RWPE2 (cell line): ENCODE measurements around the gene WDR43.
A peak's percentile ranks its signal among the peaks of the same experiment; 100 is the strongest.

Source experiments
- ATAC-seq: fragments of 200-7000 bp; cut with Tn5 transposase; 3 replicates; pipeline ENCODE4 v1.9.1; 2021; ENCODE audit warnings: low read depth
- DNase-seq: peaks from one replicate; pipeline ENCODE4 v3.0.0-alpha.2; 2020; ENCODE audit warnings: low spot score
- H3K27ac ChIP-seq: fragments of 450-650 bp; 2 replicates; pipeline ENCODE4 v1.5.1; 2017; ENCODE audit warnings: mild to moderate bottlenecking; ENCODE audit not compliant: poor library complexity, severe bottlenecking
- H3K27me3 ChIP-seq: fragments of 250-450 bp; sonication (Bioruptor Pico); 2 replicates; pipeline ENCODE4 v1.5.1; 2021; ENCODE audit warnings: mild to moderate bottlenecking, moderate library complexity; ENCODE audit not compliant: insufficient read depth, poor library complexity, severe bottlenecking
- H3K36me3 ChIP-seq: fragments of 250-450 bp; sonication (Bioruptor Pico); 2 replicates; pipeline ENCODE4 v1.5.1; 2020; ENCODE audit warnings: low read depth, mild to moderate bottlenecking, moderate library complexity
- H3K4me1 ChIP-seq: fragments of 250-450 bp; sonication (Bioruptor Pico); 2 replicates; pipeline ENCODE4 v1.5.1; 2021; ENCODE audit warnings: mild to moderate bottlenecking, moderate library complexity; ENCODE audit not compliant: insufficient read depth, poor library complexity, severe bottlenecking
- H3K4me3 ChIP-seq: fragments of 250-450 bp; sonication (Bioruptor Pico); 2 replicates; pipeline ENCODE4 v1.5.1; 2021; ENCODE audit warnings: mild to moderate bottlenecking, moderate library complexity; ENCODE audit not compliant: severe bottlenecking
- H3K9me3 ChIP-seq: fragments of 250-450 bp; sonication (Bioruptor Pico); 2 replicates; pipeline ENCODE4 v1.5.1; 2021; ENCODE audit warnings: mild to moderate bottlenecking, moderate library complexity; ENCODE audit not compliant: severe bottlenecking
- TF ChIP-seq, protein P1 (sequence below): fragments of 450-650 bp; IDR thresholded peaks from one replicate; pipeline ENCODE4 v1.5.1; 2017; ENCODE audit warnings: mild to moderate bottlenecking, moderate library complexity; ENCODE audit not compliant: poor library complexity, severe bottlenecking

WDR43 gene

GRCh38 chr2:28895189-28895893 lies 874 bp downstream of the WDR43 start:
- ATAC-seq (peak; percentile 51), DNase-seq (no peak)
- Histone ChIP-seq H3K9me3 (no peaks in the 10 kb centered on the region), H3K4me1 (peaks cover 32% of the 10 kb centered on the region), H3K4me3 (peak overlapping the region; percentile 92), H3K27ac (peak overlapping the region; percentile 87), H3K27me3 (no peaks in the 10 kb centered on the region), H3K36me3 (peaks cover 30% of the 10 kb centered on the region)
- TF ChIP-seq, protein P1, sequence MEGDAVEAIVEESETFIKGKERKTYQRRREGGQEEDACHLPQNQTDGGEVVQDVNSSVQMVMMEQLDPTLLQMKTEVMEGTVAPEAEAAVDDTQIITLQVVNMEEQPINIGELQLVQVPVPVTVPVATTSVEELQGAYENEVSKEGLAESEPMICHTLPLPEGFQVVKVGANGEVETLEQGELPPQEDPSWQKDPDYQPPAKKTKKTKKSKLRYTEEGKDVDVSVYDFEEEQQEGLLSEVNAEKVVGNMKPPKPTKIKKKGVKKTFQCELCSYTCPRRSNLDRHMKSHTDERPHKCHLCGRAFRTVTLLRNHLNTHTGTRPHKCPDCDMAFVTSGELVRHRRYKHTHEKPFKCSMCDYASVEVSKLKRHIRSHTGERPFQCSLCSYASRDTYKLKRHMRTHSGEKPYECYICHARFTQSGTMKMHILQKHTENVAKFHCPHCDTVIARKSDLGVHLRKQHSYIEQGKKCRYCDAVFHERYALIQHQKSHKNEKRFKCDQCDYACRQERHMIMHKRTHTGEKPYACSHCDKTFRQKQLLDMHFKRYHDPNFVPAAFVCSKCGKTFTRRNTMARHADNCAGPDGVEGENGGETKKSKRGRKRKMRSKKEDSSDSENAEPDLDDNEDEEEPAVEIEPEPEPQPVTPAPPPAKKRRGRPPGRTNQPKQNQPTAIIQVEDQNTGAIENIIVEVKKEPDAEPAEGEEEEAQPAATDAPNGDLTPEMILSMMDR, result no peak

DNA sequence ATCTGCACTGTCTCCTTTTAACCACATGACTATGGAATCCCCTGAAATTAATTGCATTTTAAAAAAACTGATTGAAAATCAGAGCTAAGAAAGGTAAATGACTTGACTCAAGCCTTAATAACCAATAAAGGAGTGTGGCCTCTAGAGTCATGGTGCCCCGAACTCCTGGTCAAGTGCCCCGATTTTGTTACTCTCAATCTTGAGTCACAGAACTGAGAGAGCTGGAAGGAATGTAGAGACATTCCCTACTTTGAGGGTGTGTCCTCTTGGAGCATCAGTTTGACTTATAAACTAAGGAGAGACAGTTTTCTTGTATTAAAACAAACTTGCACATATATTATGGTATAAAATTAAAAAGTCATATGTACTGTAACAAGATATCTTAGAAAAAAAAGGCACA lies 2.4 kb downstream of the WDR43 start:
- Histone ChIP-seq H3K27ac (peak overlapping the region; percentile 87), H3K4me3 (no peak overlapping the region), H3K27me3 (no peaks in the 10 kb centered on the region), H3K9me3 (no peaks in the 10 kb centered on the region), H3K36me3 (peaks cover 46% of the 10 kb centered on the region), H3K4me1 (peaks cover 32% of the 10 kb centered on the region)
- ATAC-seq, result peak; percentile 59
- DNase-seq, result no peak
- TF ChIP-seq, protein P1, result no peak

DNA sequence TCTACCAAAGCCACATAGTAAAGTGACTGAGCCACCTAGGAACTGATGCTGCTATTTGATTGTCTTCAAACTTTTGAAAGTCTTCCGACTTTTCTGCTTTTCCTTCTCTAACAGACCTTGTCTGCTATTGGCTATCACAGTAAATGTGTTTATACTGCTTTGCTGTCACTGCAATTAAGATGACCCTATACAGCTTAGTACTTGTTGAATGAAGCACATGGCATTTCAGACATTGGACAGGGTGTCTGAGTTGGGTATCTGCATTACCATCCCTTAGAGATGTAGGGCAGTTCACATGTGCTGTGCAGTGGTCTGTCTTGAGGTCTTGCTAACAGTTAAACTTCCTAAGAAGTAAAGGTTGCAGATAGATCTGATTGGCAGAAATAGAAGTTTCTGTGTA lies 3.6 kb downstream of the WDR43 start:
- no peak overlapping the region for H3K27ac ChIP-seq
- no peak overlapping the region for H3K4me3 ChIP-seq
- H3K4me1 ChIP-seq, result peaks cover 32% of the 10 kb centered on the region
- TF ChIP-seq, protein P1, result no peak
- no peak for DNase-seq
- H3K27me3 ChIP-seq, result no peaks in the 10 kb centered on the region
- H3K9me3 ChIP-seq, result no peaks in the 10 kb centered on the region
- peaks cover 57% of the 10 kb centered on the region for H3K36me3 ChIP-seq
- no peak for ATAC-seq

GRCh38 chr2:28901202-28901601 lies 6.7 kb downstream of the WDR43 start:
- Histone ChIP-seq H3K4me1 (peaks cover 39% of the 10 kb centered on the region), H3K9me3 (no peaks in the 10 kb centered on the region), H3K36me3 (peaks cover 79% of the 10 kb centered on the region), H3K27me3 (no peaks in the 10 kb centered on the region), H3K27ac (no peak overlapping the region), H3K4me3 (no peak overlapping the region)
- ATAC-seq, result no peak
- TF ChIP-seq, protein P1, result no peak
- DNase-seq, result no peak

DNA sequence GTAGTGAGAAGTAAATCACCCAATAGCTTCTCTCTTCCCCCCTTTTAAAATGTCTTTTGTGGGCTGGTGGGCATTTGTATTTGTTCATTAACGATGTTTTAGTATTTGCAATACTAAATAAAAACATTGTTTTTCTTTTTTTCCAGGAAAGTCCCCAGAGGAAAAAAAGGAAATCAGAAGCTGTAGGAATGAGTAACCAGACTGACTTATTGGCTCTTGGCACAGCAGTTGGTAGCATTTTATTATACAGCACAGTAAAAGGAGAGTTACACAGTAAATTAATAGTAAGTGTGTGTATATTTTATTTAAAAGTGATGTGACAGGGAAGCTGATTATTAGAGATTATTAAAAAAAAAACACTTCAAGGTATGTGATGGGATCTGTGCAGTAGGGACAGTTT lies 7.4 kb downstream of the WDR43 start:
- peaks cover 33% of the 10 kb centered on the region for H3K4me1 ChIP-seq
- no peak for ATAC-seq

More for the DNA sequence above, 7.4 kb downstream of the WDR43 start:
- Histone ChIP-seq H3K9me3 (no peaks in the 10 kb centered on the region), H3K27me3 (no peaks in the 10 kb centered on the region), H3K4me3 (no peak overlapping the region), H3K36me3 (peaks cover 79% of the 10 kb centered on the region), H3K27ac (no peak overlapping the region)
- TF ChIP-seq, protein P1, result no peak
- no peak for DNase-seq
